Psoas muscle (tissue), 8 donors: ENCODE results near the gene MAN2A1. TPM values are rescaled to one million over a fixed set of nuclear protein-coding genes. Genes with fewer than 3 reads are reported as not detected.
A peak's percentile ranks its signal among the peaks of the same experiment; 100 is the strongest.

Experiments used
- ATAC-seq, 4 donors: fragments of 200-7000 bp; cut with Tn5 transposase; one replicate each; pipeline ENCODE4 v1.9.1; 2020; ENCODE audit warnings: moderate library complexity in 3 of 4, mild to moderate bottlenecking in 2 of 4
- DNase-seq, 2 donors: peaks; one replicate each; pipeline ENCODE4 v3.0.0-alpha.2; 2020
- H3K27ac ChIP-seq: fragments of 200-600 bp; one replicate; pipeline ENCODE4 v1.8.0; 2022
- H3K27me3 ChIP-seq, 3 donors: fragments of 200-600 bp in 1 of 3; one replicate each; pipeline versions ENCODE4 v1.6.1 to v1.8.0; 2013 to 2022; ENCODE audit warnings: low read length in 2 of 3, mild to moderate bottlenecking in 2 of 3, moderate library complexity in 1 of 3; ENCODE audit not compliant: insufficient read depth in 3 of 3
- H3K36me3 ChIP-seq, 2 donors: fragments of 200-600 bp in 1 of 2; one replicate each; pipeline versions ENCODE4 v1.6.1 to v1.8.0; 2013 to 2022; ENCODE audit warnings: low read depth in 1 of 2, mild to moderate bottlenecking in 1 of 2, moderate library complexity in 1 of 2; ENCODE audit not compliant: insufficient read depth in 1 of 2
- H3K4me1 ChIP-seq: fragments of 200-600 bp; one replicate; pipeline ENCODE4 v1.8.0; 2022
- H3K4me3 ChIP-seq: fragments of 200-600 bp; one replicate; pipeline ENCODE4 v1.8.0; 2022; ENCODE audit warnings: mild to moderate bottlenecking
- H3K9me3 ChIP-seq: fragments of 200-600 bp; one replicate; pipeline ENCODE4 v1.8.0; 2022
- CTCF ChIP-seq: fragments of 200-600 bp; IDR thresholded peaks from one replicate; pipeline ENCODE4 v1.8.0; 2022; ENCODE audit warnings: antibody characterized with exemption
- WGBS, 3 donors: extraction: QIAGEN DNeasy Blood & Tissue Kit; methylation state at CpG; one replicate each; pipeline versions ENCODE4 v1.1.6 to v1.1.7; 2013; 5-methylcytosine and 5-hydroxymethylcytosine counted together
- intact Hi-C, 2 donors: fragments of 100-400 bp; cut with DNase I; formaldehyde crosslinking; loops; one replicate each; pipeline versions ENCODE4 v1.11.0 to v1.14.2; 2022
- polyA plus RNA-seq, 3 donors: library from polyadenylated mRNA; stranded (reverse); fragments of 200-250 nt; gene quantifications; one replicate each; pipeline ENCODE4 v1.2.3, GENCODE V29; 2013
- total RNA-seq, 4 donors: library from RNA; stranded (reverse); fragmentation: NEBNext Ultra II Directional in 2 of 4; extraction: Animal tissue kit (Norgen Biotek cat#: 25700) in 2 of 4; gene quantifications; one replicate each; pipeline versions ENCODE4 v1.2.1 to v1.2.4, GENCODE V29; 2021 to 2023
- donor health status: healthy with polysubstance abuse.
- donor health status: DM: no; HTN: no; CAD: no; lungs with moderate emphysema.
- donor health status: Bipolar disorder and iron deficiency.
- donor health status: healthy.
- donor health status: DM: yes; HTN: yes; CAD: no.
- donor health status: DM: no; HTN: no; CAD: no.
- donor health status: DM: no; HTN: no; CAD: no.
- donor health status: DM: yes; HTN: yes; CAD: no.

Gene MAN2A1
- total and polyA plus RNA-seq, 7 donors, result 4.2 to 18.3 (median 12.8) TPM

DNA sequence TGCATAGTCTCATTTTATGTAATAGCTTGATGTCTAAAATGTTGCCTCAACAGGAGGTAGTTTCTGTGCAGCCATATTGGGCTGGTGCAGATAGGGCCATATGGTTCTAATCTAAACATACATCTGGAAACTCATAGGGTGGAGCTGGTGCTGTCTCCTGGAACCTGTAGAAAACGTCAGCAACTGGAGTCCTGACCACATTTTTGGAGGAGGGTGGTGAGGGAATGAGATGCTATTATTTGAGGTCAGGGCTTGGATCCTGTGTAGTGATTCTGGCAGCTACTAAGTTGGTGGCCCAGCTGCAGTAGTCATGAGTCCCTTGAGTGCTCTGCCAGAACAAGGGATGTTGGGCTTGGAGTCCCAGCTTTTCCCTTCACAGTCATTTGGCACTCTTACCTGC, 14.1 kb downstream of the MAN2A1 start:
- Histone ChIP-seq H3K4me3 (peak overlapping the region; percentile 25), H3K27me3 (no peaks in the 10 kb centered on the region), H3K4me1 (peaks cover 55% of the 10 kb centered on the region), H3K27ac (peak overlapping the region; percentile 80), H3K9me3 (no peaks in the 10 kb centered on the region), H3K36me3 (no peaks in the 10 kb centered on the region)
- TF ChIP-seq CTCF, result no peak
- ATAC-seq, result peak; percentile 64 to 76 (median 72)
- DNase-seq, result no peak
- WGBS, 3 donors, result 4 to 14% (median 8%) methylated on average over 1 of the region's 1 CpG
- intact Hi-C loops, result no loop called here

DNA sequence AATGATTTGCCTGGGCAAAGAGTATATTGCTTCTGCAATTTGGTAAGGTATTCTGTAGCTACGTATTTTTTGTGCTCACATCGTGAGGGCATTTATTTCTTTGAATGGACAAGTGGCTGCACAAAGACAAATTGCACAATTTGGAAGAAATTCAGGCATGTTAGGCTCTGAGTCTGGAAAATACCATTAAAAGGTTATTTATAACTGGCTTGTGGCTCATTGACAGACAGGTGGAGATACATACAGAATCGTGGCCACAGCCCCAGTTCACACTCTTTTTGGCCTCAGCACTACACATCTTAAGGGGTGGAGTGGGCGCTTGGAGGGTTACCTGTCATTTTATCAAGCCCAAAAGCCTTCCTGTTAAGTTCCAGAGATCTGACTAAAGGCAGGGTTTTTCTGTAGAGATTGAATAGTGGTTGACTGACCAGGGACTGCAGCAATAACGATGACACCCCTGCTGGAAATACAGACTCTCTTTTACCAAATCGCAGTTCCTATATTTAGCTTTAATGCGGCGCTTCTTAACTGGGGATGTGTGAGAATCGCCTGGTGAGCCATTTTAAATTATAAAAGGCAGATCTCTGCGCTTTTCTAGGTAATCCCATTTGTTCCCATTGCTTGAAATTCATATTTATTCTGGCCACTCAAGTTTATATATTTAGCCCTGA, 14.7 kb downstream of the MAN2A1 start:
- 33 to 46% (median 38%) methylated on average over 10 of the region's 10 CpGs for WGBS, 3 donors
- no peaks in the 10 kb centered on the region for H3K9me3 ChIP-seq
- TF ChIP-seq CTCF, result no peak
- ATAC-seq, result peak; percentile 56 to 83 (median 70)
- H3K27me3 ChIP-seq, result no peaks in the 10 kb centered on the region
- H3K4me3 ChIP-seq, result peak overlapping the region; percentile 25
- peak overlapping the region; percentile 80 for H3K27ac ChIP-seq
- H3K36me3 ChIP-seq, result no peaks in the 10 kb centered on the region
- no peak for DNase-seq
- intact Hi-C loops, result no loop called here
- peaks cover 55% of the 10 kb centered on the region for H3K4me1 ChIP-seq

GRCh38 chr5:109705596-109705995, 15.9 kb downstream of the MAN2A1 start:
- 97 to 100% (median 100%) methylated on average over 1 of the region's 1 CpG for WGBS, 3 donors
- no peak overlapping the region for H3K4me3 ChIP-seq
- H3K9me3 ChIP-seq, result no peaks in the 10 kb centered on the region
- intact Hi-C loops, result loop anchor here in 1 of 2 donors (5.0 kb wide), 1 partner anchor 37 kb away; no protein-coding TSS in a partner anchor
- H3K27ac ChIP-seq, result peak overlapping the region; percentile 80
- H3K4me1 ChIP-seq, result peaks cover 52% of the 10 kb centered on the region
- ATAC-seq (no peak), DNase-seq (no peak)
- no peak for TF ChIP-seq CTCF
- no peaks in the 10 kb centered on the region for H3K36me3 ChIP-seq
- H3K27me3 ChIP-seq, result no peaks in the 10 kb centered on the region

DNA sequence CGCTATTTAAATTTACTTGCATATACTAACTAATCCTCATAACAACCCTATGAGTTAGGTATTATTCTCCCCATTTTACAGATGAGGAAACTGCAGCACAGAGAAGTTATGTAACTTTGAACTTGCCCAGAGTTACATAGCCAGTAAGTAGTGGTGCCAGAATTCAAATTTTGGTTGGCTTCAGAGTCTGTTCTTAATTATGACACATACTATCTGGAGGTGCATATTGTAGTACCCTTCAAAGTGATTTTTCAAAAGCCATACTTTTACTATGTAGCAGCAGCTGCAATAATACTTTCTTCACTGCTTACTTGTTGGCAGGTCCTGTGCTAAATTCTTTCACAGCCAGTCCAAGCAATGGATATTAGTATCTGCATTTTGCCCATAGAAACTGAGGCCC, 16.4 kb downstream of the MAN2A1 start:
- DNase-seq, result no peak
- ATAC-seq, result no peak
- H3K9me3 ChIP-seq, result no peaks in the 10 kb centered on the region
- H3K27ac ChIP-seq, result no peak overlapping the region
- WGBS, 3 donors, result 97 to 100% (median 100%) methylated on average over 1 of the region's 1 CpG
- H3K4me3 ChIP-seq, result no peak overlapping the region
- peaks cover 49% of the 10 kb centered on the region for H3K4me1 ChIP-seq
- no peaks in the 10 kb centered on the region for H3K27me3 ChIP-seq
- intact Hi-C loops, result loop anchor here in 1 of 2 donors (5.0 kb wide), 1 partner anchor 36 kb away; no protein-coding TSS in a partner anchor
- no peak for TF ChIP-seq CTCF
- no peaks in the 10 kb centered on the region for H3K36me3 ChIP-seq
